22Rv1 (cell line): ENCODE results near the gene TRAPPC11.
"Not testable (repeated sequence)": the region's sequence is repeated elsewhere in the genome, so short reads cannot be mapped to it uniquely, and the experiment has no call there.

ENCODE experiments used
- H3K27ac ChIP-seq: fragments of 450-650 bp; 2 replicates; pipeline ENCODE4 v1.5.1; 2017
- CTCF ChIP-seq: fragments of 450-650 bp; IDR thresholded peaks from 2 replicates; pipeline ENCODE4 v1.5.1; 2017; ENCODE audit warnings: mild to moderate bottlenecking
- ZFX ChIP-seq: fragments of 450-650 bp; IDR thresholded peaks from 2 replicates; pipeline ENCODE4 v1.6.1; 2017; ENCODE audit warnings: antibody characterized with exemption, borderline replicate concordance

Gene TRAPPC11

GRCh38 chr4:183718876-183719275, 59.8 kb downstream of the TRAPPC11 start:
- no peak overlapping the region for H3K27ac ChIP-seq
- TF ChIP-seq CTCF (no peak), ZFX (no peak)

GRCh38 chr4:183721207-183722081, 62.4 kb downstream of the TRAPPC11 start:
- no peak overlapping the region for H3K27ac ChIP-seq
- no peak for TF ChIP-seq ZFX
- TF ChIP-seq CTCF = no peak

GRCh38 chr4:183722731-183723560, 63.9 kb downstream of the TRAPPC11 start:
- peak; percentile 27 for TF ChIP-seq CTCF
- no peak for TF ChIP-seq ZFX
- H3K27ac ChIP-seq = peak overlapping the region; percentile 55

GRCh38 chr4:183723561-183724228, 64.6 kb downstream of the TRAPPC11 start:
- TF ChIP-seq ZFX (no peak), CTCF (no peak)
- H3K27ac ChIP-seq = no peak overlapping the region

GRCh38 chr4:183725585-183725984, 66.5 kb downstream of the TRAPPC11 start:
- H3K27ac ChIP-seq = not testable (repeated sequence)

GRCh38 chr4:183727482-183727881, 68.4 kb downstream of the TRAPPC11 start:
- no peak for TF ChIP-seq CTCF
- no peak for TF ChIP-seq ZFX
- no peak overlapping the region for H3K27ac ChIP-seq

- no peak overlapping the region for H3K27ac ChIP-seq
- TF ChIP-seq CTCF (no peak), ZFX (no peak)
Observed at GRCh38 chr4:183728223-183729068, 69.4 kb downstream of the TRAPPC11 start.
